C4-2B (cell line): Measurements from ENCODE around the gene EFNA1.

Experiments
- ZFX ChIP-seq: fragments of 450-650 bp; IDR thresholded peaks from 2 replicates; pipeline ENCODE4 v1.6.1; 2017
- TF ChIP-seq, protein P1 (sequence below): fragments of 450-650 bp; conservative IDR thresholded peaks from 2 replicates; pipeline ENCODE4 v1.5.1; 2017; ENCODE audit warnings: mild to moderate bottlenecking

DNA sequence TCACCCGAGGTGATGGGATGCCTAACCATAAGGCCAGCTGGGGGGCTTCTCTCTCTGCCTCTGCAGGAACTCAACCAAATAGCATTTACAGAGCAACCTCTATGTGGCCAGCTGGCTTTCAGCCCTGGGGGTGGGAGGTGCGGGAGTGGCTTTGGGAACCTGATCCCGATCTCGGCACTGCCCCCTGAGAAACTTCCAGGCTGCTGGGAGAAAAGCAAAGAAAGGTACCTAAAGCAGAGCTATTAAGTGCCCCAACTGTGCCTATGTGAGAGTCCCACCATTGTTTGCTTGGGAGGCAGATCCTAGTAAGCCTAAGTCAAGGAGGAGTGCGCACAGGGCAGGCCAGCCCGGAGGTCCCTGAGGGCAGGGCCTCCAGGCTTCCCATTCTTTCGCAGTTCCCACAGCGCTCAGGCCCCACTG, 38.4 kb downstream of the EFNA1 start:
- TF ChIP-seq, protein P1, sequence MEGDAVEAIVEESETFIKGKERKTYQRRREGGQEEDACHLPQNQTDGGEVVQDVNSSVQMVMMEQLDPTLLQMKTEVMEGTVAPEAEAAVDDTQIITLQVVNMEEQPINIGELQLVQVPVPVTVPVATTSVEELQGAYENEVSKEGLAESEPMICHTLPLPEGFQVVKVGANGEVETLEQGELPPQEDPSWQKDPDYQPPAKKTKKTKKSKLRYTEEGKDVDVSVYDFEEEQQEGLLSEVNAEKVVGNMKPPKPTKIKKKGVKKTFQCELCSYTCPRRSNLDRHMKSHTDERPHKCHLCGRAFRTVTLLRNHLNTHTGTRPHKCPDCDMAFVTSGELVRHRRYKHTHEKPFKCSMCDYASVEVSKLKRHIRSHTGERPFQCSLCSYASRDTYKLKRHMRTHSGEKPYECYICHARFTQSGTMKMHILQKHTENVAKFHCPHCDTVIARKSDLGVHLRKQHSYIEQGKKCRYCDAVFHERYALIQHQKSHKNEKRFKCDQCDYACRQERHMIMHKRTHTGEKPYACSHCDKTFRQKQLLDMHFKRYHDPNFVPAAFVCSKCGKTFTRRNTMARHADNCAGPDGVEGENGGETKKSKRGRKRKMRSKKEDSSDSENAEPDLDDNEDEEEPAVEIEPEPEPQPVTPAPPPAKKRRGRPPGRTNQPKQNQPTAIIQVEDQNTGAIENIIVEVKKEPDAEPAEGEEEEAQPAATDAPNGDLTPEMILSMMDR: no peak
- TF ChIP-seq ZFX: no peak
